Neural cell (in vitro differentiated cells): Measurements from ENCODE around the gene SCUBE2. TPM values are rescaled to one million over a fixed set of nuclear protein-coding genes. Genes with fewer than 3 reads are reported as not detected.

ENCODE experiments used
- H2AFZ ChIP-seq: fragments of 200-600, 300-800 bp; sonication (generic), shearing (Covaris generic); 2 replicates; pipeline ENCODE4 v1.6.0; 2014; ENCODE audit warnings: low read depth, mild to moderate bottlenecking, antibody characterized with exemption, low read length, moderate library complexity
- H3F3A ChIP-seq: fragments of 200-600 bp; shearing (Covaris generic); 2 replicates; pipeline ENCODE4 v1.6.1; 2016; ENCODE audit warnings: mild to moderate bottlenecking, moderate library complexity, mixed read lengths, antibody characterized with exemption, low read length; ENCODE audit not compliant: insufficient read depth, poor library complexity, severe bottlenecking
- H3K27ac ChIP-seq: fragments of 200-600, 300-800 bp; sonication (generic), shearing (Covaris generic); 2 replicates; pipeline ENCODE4 v1.5.1; 2014; ENCODE audit warnings: mild to moderate bottlenecking, low read length, moderate library complexity
- H3K27me3 ChIP-seq: fragments of 300-800, 200-600 bp; sonication (generic), shearing (Covaris generic); 2 replicates; pipeline ENCODE4 v1.6.0; 2014; ENCODE audit warnings: mild to moderate bottlenecking, low read depth, low read length, moderate library complexity; ENCODE audit not compliant: insufficient read depth
- H3K36me3 ChIP-seq: fragments of 300-800, 200-600 bp; sonication (generic), shearing (Covaris generic); 2 replicates; pipeline ENCODE4 v1.5.1; 2014; ENCODE audit warnings: mild to moderate bottlenecking, antibody characterized with exemption, low read length, moderate library complexity; ENCODE audit not compliant: insufficient read depth
- H3K4me2 ChIP-seq: fragments of 300-800, 200-600 bp; sonication (generic), shearing (Covaris generic); 2 replicates; pipeline ENCODE4 v1.6.0; 2014; ENCODE audit warnings: mild to moderate bottlenecking, low read length
- H3K4me3 ChIP-seq: fragments of 300-800, 200-600 bp; sonication (generic), shearing (Covaris generic); 2 replicates; pipeline ENCODE4 v1.5.1; 2014; ENCODE audit warnings: mild to moderate bottlenecking, low read length, moderate library complexity
- H3K79me2 ChIP-seq: fragments of 200-600 bp; shearing (Covaris generic); replicated peaks from 2 replicates; pipeline ENCODE4 v1.6.0; 2014; ENCODE audit warnings: mild to moderate bottlenecking, low read length, moderate library complexity; ENCODE audit not compliant: insufficient read depth
- H3K9ac ChIP-seq: fragments of 300-800, 200-600 bp; sonication (generic), shearing (Covaris generic); 2 replicates; pipeline ENCODE4 v1.6.1; 2016; ENCODE audit warnings: mild to moderate bottlenecking, low read length, mixed read lengths
- H3K9me2 ChIP-seq: fragments of 200-600 bp; shearing (Covaris generic); 2 replicates; pipeline ENCODE4 v1.6.1; 2016; ENCODE audit warnings: mild to moderate bottlenecking, low read length, mixed read lengths; ENCODE audit not compliant: insufficient read depth
- H3K9me3 ChIP-seq: fragments of 200-600, 300-800 bp; sonication (generic), shearing (Covaris generic); 2 replicates; pipeline ENCODE4 v1.6.1; 2016; ENCODE audit warnings: mild to moderate bottlenecking, mixed run types, low read length, moderate library complexity, mixed read lengths
- H4K20me1 ChIP-seq: fragments of 200-600 bp; shearing (Covaris generic); 2 replicates; pipeline ENCODE4 v1.6.1; 2016; ENCODE audit warnings: mild to moderate bottlenecking, mixed run types; ENCODE audit not compliant: insufficient read depth
- CTCF ChIP-seq: fragments of 450-650 bp; IDR thresholded peaks from 2 replicates; pipeline ENCODE4 v1.5.1; 2014; ENCODE audit warnings: antibody characterized with exemption, mild to moderate bottlenecking, moderate library complexity; ENCODE audit not compliant: poor library complexity, severe bottlenecking
- EP300 ChIP-seq: fragments of 450-650 bp; conservative IDR thresholded peaks from 2 replicates; pipeline ENCODE4 v1.6.1; 2014; ENCODE audit warnings: antibody characterized with exemption, mild to moderate bottlenecking, moderate library complexity; ENCODE audit not compliant: poor library complexity, severe bottlenecking
- EZH2 ChIP-seq: fragments of 200-600, 300-800 bp; shearing (Covaris generic), sonication (generic); IDR thresholded peaks from 2 replicates; pipeline ENCODE4 v1.6.1; 2014; ENCODE audit warnings: antibody characterized with exemption, low read length, borderline replicate concordance, mild to moderate bottlenecking; ENCODE audit not compliant: insufficient read depth, poor library complexity, severe bottlenecking
- MXI1 ChIP-seq: fragments of 450-650 bp; conservative IDR thresholded peaks from 2 replicates; pipeline ENCODE4 v1.6.1; 2014; ENCODE audit warnings: antibody characterized with exemption, mild to moderate bottlenecking; ENCODE audit not compliant: poor library complexity, severe bottlenecking
- POLR2AphosphoS5 ChIP-seq: IDR thresholded peaks from 2 replicates; pipeline ENCODE4 v1.6.1; 2012
- RAD21 ChIP-seq: fragments of 450-650 bp; conservative IDR thresholded peaks from 2 replicates; pipeline ENCODE4 v1.6.1; 2014; ENCODE audit warnings: antibody characterized with exemption, mild to moderate bottlenecking, moderate library complexity
- REST ChIP-seq: IDR thresholded peaks from 2 replicates; pipeline ENCODE4 v1.6.1; 2012; ENCODE audit warnings: borderline replicate concordance
- SMC3 ChIP-seq: fragments of 450-650 bp; conservative IDR thresholded peaks from 2 replicates; pipeline ENCODE4 v1.6.1; 2014; ENCODE audit warnings: antibody characterized with exemption, mild to moderate bottlenecking, moderate library complexity; ENCODE audit not compliant: poor library complexity
- TAF1 ChIP-seq: IDR thresholded peaks from 2 replicates; pipeline ENCODE4 v1.6.1; 2012; ENCODE audit warnings: low read depth
- polyA plus RNA-seq: library from polyadenylated mRNA; depleted of rRNA; stranded (reverse); fragments of >200 nt; gene quantifications from 2 replicates; pipeline ENCODE4 v1.2.3, GENCODE V29; 2014

The SCUBE2 gene
- polyA plus RNA-seq, 1 donor from 2014 or later = 2.6 TPM

GRCh38 chr11:9082575-9082974 is 8.8 kb downstream of the SCUBE2 start:
- no peaks in the 10 kb centered on the region for H3K9me2 ChIP-seq
- no peak overlapping the region for H3K4me2 ChIP-seq
- no peaks in the 10 kb centered on the region for H3K9me3 ChIP-seq
- H3K79me2 ChIP-seq = no peaks in the 10 kb centered on the region
- TF ChIP-seq RAD21 (no peak), POLR2AphosphoS5 (no peak), TAF1 (no peak), SMC3 (no peak), REST (no peak), MXI1 (no peak), EZH2 (no peak), CTCF (no peak), EP300 (no peak)
- no peak overlapping the region for H2AFZ ChIP-seq
- no peak overlapping the region for H3K4me3 ChIP-seq
- H3K27me3 ChIP-seq = no peaks in the 10 kb centered on the region
- H4K20me1 ChIP-seq = no peaks in the 10 kb centered on the region
- H3F3A ChIP-seq = no peaks in the 10 kb centered on the region
- H3K36me3 ChIP-seq = no peaks in the 10 kb centered on the region
- no peak overlapping the region for H3K9ac ChIP-seq
- H3K27ac ChIP-seq = no peak overlapping the region

GRCh38 chr11:9081153-9081552 is 10.2 kb downstream of the SCUBE2 start:
- no peaks in the 10 kb centered on the region for H3F3A ChIP-seq
- no peak overlapping the region for H3K9ac ChIP-seq
- no peaks in the 10 kb centered on the region for H3K27me3 ChIP-seq
- no peaks in the 10 kb centered on the region for H3K9me2 ChIP-seq
- no peaks in the 10 kb centered on the region for H4K20me1 ChIP-seq
- no peak overlapping the region for H3K27ac ChIP-seq
- no peaks in the 10 kb centered on the region for H3K36me3 ChIP-seq
- H3K4me3 ChIP-seq = no peak overlapping the region
- H3K79me2 ChIP-seq = no peaks in the 10 kb centered on the region
- H3K4me2 ChIP-seq = no peak overlapping the region
- H3K9me3 ChIP-seq = no peaks in the 10 kb centered on the region
- no peak overlapping the region for H2AFZ ChIP-seq
- TF ChIP-seq TAF1 (no peak), MXI1 (no peak)
